Measurements from ENCODE around the gene OSTM1. TPM values are rescaled to one million over a fixed set of nuclear protein-coding genes. Genes with fewer than 3 reads are reported as not detected.

OSTM1 gene
- total and polyA plus RNA-seq, 2 donors (not counting 1 experiment from before 2014, with no cell fraction given): 6.2 to 41.7 TPM

- Histone ChIP-seq H3K27ac (ENCODE audit: low read length in 2 of 2) (no peak overlapping the region), H3K9me3 (ENCODE audit: control extremely low read depth in 1 of 3, control insufficient read depth in 2 of 3, insufficient read depth in 1 of 3, low read length in 2 of 3) (no peaks in the 10 kb centered on the region), H4K20me1 (ENCODE audit: control insufficient read depth, insufficient read depth, low read length, poor library complexity, severe bottlenecking) (no peaks in the 10 kb centered on the region), H3K4me2 (replicated peaks; ENCODE audit: low read depth, low read length, poor library complexity, severe bottlenecking) (no peak overlapping the region), H3K4me1 (ENCODE audit: control insufficient read depth in 2 of 2, insufficient read depth in 2 of 2, low read length in 2 of 2) (no peaks in the 10 kb centered on the region), H3K36me3 (replicated peaks in 1 of 2; ENCODE audit: control extremely low read depth in 1 of 2, control insufficient read depth in 1 of 2, extremely low read depth in 1 of 2, insufficient read depth in 2 of 2, low read length in 1 of 2) (no peaks in the 10 kb centered on the region), H3K79me2 (ENCODE audit: control insufficient read depth, insufficient read depth, low read length) (no peaks in the 10 kb centered on the region), H2AFZ (ENCODE audit: insufficient read depth, low read depth, low read length, poor library complexity, severe bottlenecking) (no peak overlapping the region), H3K4me3 (ENCODE audit: control extremely low read depth in 1 of 5, extremely low read depth in 1 of 5, insufficient read depth in 1 of 5, low read depth in 2 of 5, low read length in 4 of 5) (no peak overlapping the region), H3K27me3 (replicated peaks in 1 of 4; ENCODE audit: control extremely low read depth in 1 of 4, control insufficient read depth in 3 of 4, insufficient read depth in 4 of 4, low read length in 3 of 4) (peaks cover 0 to 11% (median 4%) of the 10 kb centered on the region in 4 experiments), H3K9ac (ENCODE audit: low read length) (no peak overlapping the region)
- CTCF ChIA-PET: no interaction called here
- H3K9me3 Mint-ChIP-seq (ENCODE audit: insufficient read depth): no peaks in the 10 kb centered on the region
- intact Hi-C loops (cut with micrococcal nuclease): no loop called here
- ATAC-seq (ENCODE audit: low read depth): no peak
- no peak for DNase-seq
- peaks cover 26% of the 10 kb centered on the region for H3K27me3 Mint-ChIP-seq
- H3K27ac Mint-ChIP-seq: no peak overlapping the region
- H3K4me1 Mint-ChIP-seq: no peaks in the 10 kb centered on the region
- no peak overlapping the region for H3K4me3 Mint-ChIP-seq
- TF ChIP-seq EZH2 (IDR thresholded peaks at IDR 0.05; ENCODE audit: borderline replicate concordance, insufficient read depth, low read depth, low read length, poor library complexity, severe bottlenecking) (no peak), CTCF (IDR thresholded peaks at IDR 0.05) (no peak)
- POLR2A ChIA-PET: no interaction called here
These were observed 16.7 kb upstream of the OSTM1 start for GRCh38 chr6:108091288-108091687.

DNA sequence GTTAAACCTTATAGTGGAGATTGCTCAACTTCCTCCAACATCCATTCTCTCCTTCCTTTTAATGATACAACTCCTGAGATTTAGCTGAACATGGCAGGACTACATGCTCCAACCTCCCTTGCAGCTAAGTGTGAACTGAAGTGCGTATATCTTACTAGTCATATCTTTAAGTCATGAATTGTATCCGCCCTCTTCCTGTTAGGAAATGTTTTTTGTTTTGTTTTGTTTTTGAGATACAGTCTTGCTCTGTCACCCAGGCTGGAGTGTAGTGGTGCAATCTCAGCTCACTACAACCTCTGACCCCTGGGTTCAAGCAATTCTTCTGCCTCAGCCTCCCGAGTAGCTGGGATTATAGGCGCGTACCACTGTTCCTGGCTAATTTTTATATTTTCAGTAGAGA lies 8.8 kb upstream of the OSTM1 start:
- H3K27ac ChIP-seq (ENCODE audit: low read length in 2 of 2): no peak overlapping the region
- ATAC-seq (ENCODE audit: low read depth): no peak
- intact Hi-C loops (cut with micrococcal nuclease): no loop called here
- Mint-ChIP-seq H3K4me1 (no peaks in the 10 kb centered on the region), H3K27ac (no peak overlapping the region), H3K9me3 (ENCODE audit: insufficient read depth) (no peaks in the 10 kb centered on the region), H3K4me3 (no peak overlapping the region), H3K27me3 (peaks cover 55% of the 10 kb centered on the region)
- WGBS (ENCODE audit: insufficient coverage): 96% methylated on average over 3 of the region's 5 CpGs
- H3K4me2 ChIP-seq (replicated peaks; ENCODE audit: low read depth, low read length, poor library complexity, severe bottlenecking): no peak overlapping the region
- no peaks in the 10 kb centered on the region for H3K79me2 ChIP-seq (ENCODE audit: control insufficient read depth, insufficient read depth, low read length)
- H4K20me1 ChIP-seq (ENCODE audit: control insufficient read depth, insufficient read depth, low read length, poor library complexity, severe bottlenecking): no peaks in the 10 kb centered on the region
- no peaks in the 10 kb centered on the region for H3K36me3 ChIP-seq (replicated peaks in 1 of 2; ENCODE audit: control extremely low read depth in 1 of 2, control insufficient read depth in 1 of 2, extremely low read depth in 1 of 2, insufficient read depth in 2 of 2, low read length in 1 of 2)
- TF ChIP-seq CTCF (IDR thresholded peaks at IDR 0.05) (no peak), EZH2 (IDR thresholded peaks at IDR 0.05; ENCODE audit: borderline replicate concordance, insufficient read depth, low read depth, low read length, poor library complexity, severe bottlenecking) (no peak)
- no peaks in the 10 kb centered on the region for H3K9me3 ChIP-seq (ENCODE audit: control extremely low read depth in 1 of 3, control insufficient read depth in 2 of 3, insufficient read depth in 1 of 3, low read length in 2 of 3)
- no peak overlapping the region for H3K9ac ChIP-seq (ENCODE audit: low read length)
- CTCF ChIA-PET: no interaction called here
- POLR2A ChIA-PET: no interaction called here
- H2AFZ ChIP-seq (ENCODE audit: insufficient read depth, low read depth, low read length, poor library complexity, severe bottlenecking): no peak overlapping the region
- no peak for DNase-seq
- H3K4me1 ChIP-seq (ENCODE audit: control insufficient read depth in 2 of 2, insufficient read depth in 2 of 2, low read length in 2 of 2): no peaks in the 10 kb centered on the region
- peaks cover 0 to 7% (median 1%) of the 10 kb centered on the region in 4 experiments for H3K27me3 ChIP-seq (replicated peaks in 1 of 4; ENCODE audit: control extremely low read depth in 1 of 4, control insufficient read depth in 3 of 4, insufficient read depth in 4 of 4, low read length in 3 of 4)
- H3K4me3 ChIP-seq (ENCODE audit: control extremely low read depth in 1 of 5, extremely low read depth in 1 of 5, insufficient read depth in 1 of 5, low read depth in 2 of 5, low read length in 4 of 5): no peak overlapping the region

All from B cell (primary cell).